NCI-H187 (cell line): ENCODE measurements around the gene ACBD4.
"Not testable (repeated sequence)": the region's sequence is repeated elsewhere in the genome, so short reads cannot be mapped to it uniquely, and the experiment has no call there.

ENCODE experiments used
- DNase-seq, 2 experiments: peaks; one replicate each; lab custom pipeline; 2025; lab: John Stamatoyannopoulos, UW

The ACBD4 gene

GRCh38 chr17:45119964-45120363 lies 15.5 kb upstream of the ACBD4 start:
- no peak for DNase-seq

DNA sequence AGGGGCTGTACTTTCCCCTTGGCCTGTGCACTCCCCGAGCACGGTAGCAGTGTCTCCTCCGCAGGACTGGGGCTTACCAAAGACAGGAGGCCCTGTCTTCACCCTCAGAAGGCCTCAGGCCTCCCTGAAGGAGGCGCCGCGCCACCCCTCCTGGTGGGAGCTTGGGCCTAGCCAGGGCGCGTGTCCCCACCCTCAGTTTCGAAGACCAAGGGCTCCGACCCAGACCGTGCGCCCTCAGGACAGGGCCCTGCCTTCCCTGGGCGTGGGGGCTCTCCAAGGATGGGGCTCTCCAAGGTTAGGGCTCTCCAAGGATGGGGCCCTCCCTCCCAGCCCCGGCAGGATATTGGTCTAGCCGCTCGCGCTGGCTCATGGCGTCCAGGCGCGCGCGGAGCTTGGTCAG lies 14.9 kb upstream of the ACBD4 start:
- DNase-seq, result no peak

DNA sequence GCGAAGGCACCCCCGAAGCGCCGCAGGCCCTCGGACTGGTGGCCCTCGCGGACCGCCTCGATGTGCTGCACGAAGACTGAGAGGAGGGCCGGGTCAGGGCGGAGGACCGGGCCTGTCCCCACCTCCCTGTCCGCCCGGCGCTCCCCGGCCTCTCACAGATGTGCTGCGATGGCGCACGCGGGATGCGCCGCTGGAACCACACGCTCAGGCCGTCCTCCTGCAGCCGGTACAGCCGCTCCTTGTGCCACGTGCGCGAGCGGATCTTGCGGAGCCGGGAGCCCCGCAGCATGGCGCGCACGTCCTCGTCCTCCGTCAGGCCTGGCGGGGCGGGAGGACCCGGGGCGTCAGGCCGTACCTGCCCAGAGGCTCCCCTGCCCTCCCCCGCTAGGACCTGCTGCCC lies 14.4 kb upstream of the ACBD4 start:
- DNase-seq, result no peak

- no peak for DNase-seq
Observed at GRCh38 chr17:45123076-45123770, 12.3 kb upstream of the ACBD4 start.

- DNase-seq, result no peak
Observed at GRCh38 chr17:45123930-45124796, 11.3 kb upstream of the ACBD4 start.

DNA sequence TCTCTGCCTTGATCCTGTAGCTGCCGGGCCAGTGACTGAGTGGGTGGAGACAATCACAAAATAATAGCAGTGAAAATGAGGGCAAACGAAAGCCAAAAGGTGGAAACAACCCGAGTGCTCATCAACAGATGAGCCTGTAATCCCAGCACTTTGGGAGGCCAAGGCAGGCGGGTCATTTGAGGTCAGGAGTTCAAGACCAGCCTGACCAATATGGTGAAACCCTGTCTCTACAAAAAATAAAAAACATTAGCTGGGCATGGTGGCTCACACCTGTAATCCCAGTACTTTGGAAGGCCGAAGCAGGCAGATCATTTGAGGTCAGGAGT lies 10.7 kb upstream of the ACBD4 start:
- DNase-seq, result not testable (repeated sequence)

GRCh38 chr17:45125509-45125908 lies 10.0 kb upstream of the ACBD4 start:
- DNase-seq, result no peak

GRCh38 chr17:45127207-45127547 lies 8.3 kb upstream of the ACBD4 start:
- no peak for DNase-seq

- no peak for DNase-seq
Observed at GRCh38 chr17:45127548-45128300, 7.8 kb upstream of the ACBD4 start.

- DNase-seq, result no peak
Observed at GRCh38 chr17:45128331-45128730, 7.2 kb upstream of the ACBD4 start.

DNA sequence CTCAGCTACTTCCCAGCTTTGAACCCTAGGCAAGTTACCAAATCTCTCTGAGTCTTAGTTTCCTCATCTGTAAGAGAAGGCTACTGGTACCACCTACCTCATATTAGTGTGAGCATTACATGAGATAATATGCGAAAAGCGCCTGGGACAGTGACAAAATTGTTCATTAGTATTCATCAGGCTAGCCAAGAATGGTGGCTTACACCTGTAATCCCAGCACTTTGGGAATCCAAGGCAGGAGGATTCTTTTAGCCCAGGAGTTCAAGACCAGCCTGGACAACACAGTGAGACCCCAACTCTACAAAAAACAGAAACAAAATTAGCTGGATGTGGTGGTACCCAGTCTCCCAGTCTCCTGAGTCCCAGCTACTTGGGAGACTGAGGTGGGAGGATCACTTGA lies 6.5 kb upstream of the ACBD4 start:
- DNase-seq, result no peak

DNA sequence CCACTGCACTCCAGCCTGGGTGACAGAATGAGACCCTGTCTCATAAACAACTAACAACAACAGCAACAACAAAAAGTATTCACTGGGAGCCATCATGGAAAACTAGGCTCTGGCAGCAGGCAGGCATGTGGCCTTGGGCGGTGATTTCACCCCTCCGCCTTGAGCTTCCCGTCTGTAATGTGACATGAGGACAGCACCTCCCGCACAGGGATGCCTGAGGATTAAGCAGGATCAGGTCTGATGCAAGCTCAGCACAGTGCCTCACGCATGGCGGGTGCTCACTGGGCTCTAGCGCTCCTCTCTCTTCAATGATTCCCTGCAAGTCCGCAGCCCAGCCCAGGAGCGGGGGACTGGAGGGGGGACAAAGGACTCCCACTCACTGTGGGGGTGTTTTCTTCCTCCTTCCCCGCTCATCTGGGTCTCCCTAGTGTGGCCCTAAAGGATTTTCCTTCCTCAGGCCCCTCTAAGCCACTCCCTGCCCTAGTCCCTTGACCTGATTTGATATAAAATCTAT lies 6.0 kb upstream of the ACBD4 start:
- DNase-seq, result no peak

- no peak for DNase-seq
Observed at GRCh38 chr17:45129940-45130680, 5.4 kb upstream of the ACBD4 start.

GRCh38 chr17:45130681-45131615 lies 4.5 kb upstream of the ACBD4 start:
- no peak for DNase-seq

DNA sequence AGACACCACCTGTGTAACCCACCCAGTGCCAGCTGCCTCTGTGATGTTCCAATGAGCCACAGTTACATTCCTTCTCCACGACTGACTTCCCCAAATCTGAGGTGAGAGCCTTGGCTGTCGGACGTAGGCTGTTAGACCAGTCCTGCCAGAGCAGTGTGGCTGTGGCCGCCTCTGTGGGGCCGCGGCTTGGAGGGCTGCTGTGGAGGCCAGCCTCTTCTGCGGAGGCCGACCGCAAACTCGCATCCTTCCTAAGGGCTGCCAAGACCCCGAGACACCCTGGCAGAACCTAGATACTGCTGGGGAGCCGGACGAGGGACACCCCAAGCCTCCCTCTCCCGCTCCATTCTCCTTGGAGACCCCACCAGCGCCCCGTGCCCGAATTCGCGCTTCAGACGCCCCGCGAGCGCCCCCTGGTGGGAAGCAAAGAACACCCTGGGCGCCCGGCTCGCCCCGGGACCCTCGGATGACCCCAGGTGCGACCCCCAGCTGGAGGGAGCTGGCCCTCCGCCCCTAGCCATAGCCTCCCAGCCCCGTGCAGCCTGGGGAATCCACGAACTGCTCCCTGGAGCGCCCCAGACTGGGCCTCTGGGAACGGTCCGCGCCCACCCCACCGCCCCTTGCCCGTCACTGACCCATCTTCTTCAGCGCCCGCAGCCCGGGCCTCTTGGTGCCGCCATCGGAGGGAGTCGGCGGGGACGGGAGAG lies 3.7 kb upstream of the ACBD4 start:
- DNase-seq, result no peak

GRCh38 chr17:45132320-45132571 lies 3.2 kb upstream of the ACBD4 start, which contains the start of gene PLCD3:
Gene PLCD3 (minus strand): TSS chr17:45132515. CDS start chr17:45132410, 105 bp downstream.
- DNase-seq, result peak in 1 of 2 experiments; percentile 32

GRCh38 chr17:45132572-45133463 lies 2.7 kb upstream of the ACBD4 start:
- DNase-seq, result peak; percentile 13 to 31

DNA sequence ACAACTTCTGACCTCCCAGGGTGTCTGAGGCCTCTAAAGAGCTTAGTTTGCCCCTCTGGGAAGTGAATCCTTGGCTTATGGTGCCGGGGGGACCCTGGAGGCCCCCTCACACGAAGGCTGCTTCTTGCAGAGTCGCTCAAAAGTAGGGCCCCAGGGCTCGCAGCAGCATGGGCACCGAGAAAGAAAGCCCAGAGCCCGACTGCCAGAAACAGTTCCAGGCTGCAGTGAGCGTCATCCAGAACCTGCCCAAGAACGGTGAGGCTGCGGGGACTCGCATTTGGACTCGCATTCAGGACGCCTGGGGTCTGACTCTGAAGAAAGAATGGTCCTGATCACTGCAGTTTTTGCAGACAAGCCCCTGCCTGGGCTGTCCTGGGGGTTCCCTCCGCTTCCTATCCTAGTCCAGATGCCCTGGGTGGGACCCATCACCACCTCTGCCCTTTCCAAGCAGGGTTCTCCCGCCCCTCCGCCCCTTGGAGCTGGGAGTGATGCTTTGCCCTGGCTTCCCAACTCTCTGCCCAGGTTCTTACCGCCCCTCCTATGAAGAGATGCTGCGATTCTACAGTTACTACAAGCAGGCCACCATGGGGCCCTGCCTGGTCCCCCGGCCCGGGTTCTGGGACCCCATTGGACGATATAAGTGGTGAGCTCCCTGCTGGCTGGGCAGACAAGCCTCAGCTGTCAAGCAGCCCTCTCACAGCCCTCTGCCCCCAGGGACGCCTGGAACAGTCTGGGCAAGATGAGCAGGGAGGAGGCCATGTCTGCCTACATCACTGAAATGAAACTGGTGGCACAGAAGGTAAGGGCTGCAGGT lies 698 bp downstream of the ACBD4 start:
- DNase-seq, result no peak
